GM19395 (cell line): Measurements from ENCODE around the gene APOL1.
"Not testable (repeated sequence)": the region's sequence is repeated elsewhere in the genome, so short reads cannot be mapped to it uniquely, and the experiment has no call there.

Experiments
- ATAC-seq: cut with Tn5 transposase; IDR thresholded peaks from one replicate; pipeline ENCODE4 v1.9.1; 2021; ENCODE audit warnings: mild to moderate bottlenecking, moderate library complexity; ENCODE audit not compliant: unreplicated experiment

APOL1 gene

DNA sequence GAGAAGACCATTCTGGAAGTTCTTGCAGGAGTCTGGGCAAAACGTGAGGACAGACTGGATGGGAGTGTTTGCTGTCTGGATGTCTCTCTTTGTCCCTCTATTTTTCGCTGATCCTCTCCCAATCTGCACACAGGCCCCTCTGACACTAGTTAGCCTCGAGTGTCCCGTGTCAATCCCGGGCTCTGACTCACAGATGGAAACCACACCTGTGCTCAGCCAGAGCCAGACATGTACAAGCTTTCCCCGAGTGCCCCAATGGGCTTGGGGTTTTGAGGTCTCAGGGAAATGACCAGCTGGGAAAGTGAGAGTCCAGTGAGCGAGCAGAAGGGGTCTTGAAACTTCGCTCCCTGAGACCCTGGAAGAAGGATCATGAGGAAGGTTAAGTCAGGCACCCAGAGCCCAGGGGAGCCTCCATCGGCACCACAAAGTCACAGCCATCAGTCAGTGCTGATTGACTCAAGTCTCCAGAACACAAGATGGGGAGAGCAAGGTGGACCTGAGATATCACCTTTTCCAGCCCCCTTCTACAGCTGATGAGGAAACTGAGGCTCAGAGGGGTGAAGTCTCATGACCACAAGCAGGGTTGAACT lies 27.5 kb upstream of the APOL1 start:
- ATAC-seq, result no peak

DNA sequence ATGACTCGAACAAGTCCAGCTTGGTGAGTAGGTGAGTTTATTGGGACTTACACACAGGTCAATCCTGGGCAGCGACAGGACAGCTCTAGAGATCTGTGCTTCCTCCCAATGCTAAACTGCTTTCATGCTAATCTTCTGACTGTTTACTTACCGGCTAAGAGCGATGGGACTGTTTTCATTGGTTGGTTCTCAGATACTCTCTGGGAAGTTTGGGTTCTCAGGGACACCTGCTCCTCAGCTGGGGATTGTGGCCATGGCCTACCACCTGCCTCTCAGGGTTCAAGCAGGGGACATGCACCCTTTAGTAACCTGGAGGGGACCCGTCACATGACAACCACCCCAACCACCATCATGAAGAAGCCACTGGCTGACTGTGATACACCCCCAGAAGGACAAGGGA lies 26.7 kb upstream of the APOL1 start:
- ATAC-seq, result no peak

DNA sequence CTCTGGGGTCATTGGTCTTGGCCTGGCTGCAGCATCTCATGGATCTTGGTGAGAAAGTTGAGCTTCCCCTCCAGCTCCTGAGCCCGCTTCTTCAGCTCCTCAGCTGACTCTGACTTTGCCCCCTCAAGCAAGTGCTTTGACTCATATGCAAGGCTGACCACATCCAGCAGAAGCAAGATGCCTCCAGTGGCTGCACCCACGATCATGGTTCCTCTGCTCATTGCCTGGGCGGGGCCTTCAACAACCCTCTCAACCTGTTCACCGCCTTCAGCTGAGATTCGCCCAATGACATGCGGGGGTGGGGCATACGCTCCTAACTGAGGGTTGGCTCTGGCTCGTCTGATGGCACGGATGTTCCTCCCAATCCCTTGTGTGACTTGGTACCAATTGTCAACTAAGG lies 25.5 kb upstream of the APOL1 start:
- no peak for ATAC-seq

DNA sequence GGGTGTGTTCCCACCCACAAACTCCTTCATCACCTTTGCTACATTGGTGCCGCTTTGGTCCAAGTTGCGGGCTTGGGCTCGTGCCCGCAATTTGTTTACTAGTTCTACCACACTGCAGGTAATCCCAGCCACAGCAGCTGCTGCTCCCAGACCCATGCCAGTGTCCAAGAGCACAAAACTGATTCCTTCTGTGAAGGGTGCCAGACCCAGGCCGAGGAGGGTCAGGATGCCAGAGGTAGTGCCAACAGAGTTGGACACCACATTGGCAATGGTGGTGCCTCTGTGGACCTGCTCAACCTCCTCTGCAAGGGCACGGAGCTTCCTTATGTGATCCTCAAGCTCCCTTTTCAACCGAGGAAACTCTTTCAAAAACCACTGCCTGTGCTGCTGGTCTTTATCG lies 25.1 kb upstream of the APOL1 start:
- ATAC-seq, result no peak

DNA sequence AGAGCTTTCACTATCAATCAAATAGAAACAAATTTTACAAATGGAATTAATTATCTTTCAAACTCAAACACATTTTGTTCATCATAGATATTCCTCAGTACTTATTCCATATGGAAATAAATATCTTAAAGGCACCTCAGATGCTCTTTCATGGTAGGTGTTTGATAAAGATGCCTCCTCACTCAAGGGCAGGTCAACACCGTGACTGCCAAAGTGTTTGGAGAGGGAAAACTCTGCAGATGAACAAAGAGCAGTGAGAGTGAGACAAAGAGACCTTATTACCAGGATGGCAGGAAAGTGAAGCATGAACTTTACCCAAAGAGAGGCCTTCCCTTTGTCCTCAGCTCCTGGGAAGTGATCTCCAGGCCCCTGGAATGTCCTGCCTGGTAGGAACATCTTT lies 24.6 kb upstream of the APOL1 start:
- not testable (repeated sequence) for ATAC-seq

DNA sequence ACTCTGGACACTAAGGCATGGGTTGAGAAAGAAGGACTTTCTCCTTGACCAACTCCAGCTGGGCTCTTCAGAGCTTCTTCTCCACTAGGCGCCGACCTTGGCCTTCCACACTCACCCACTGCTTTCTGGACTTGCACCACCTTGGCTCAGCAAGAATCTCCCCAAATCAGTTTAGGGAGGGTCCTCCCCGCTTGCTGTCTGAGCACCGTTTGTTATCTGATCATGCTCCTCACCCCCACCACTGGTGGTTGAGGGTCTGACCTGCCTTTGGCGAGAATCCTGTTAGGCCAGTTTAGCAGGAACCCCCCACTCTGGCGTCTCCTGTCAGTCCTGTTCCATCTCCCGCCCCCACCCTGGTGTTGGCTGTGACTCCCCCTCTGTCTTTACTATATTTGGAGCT lies 24.0 kb upstream of the APOL1 start:
- ATAC-seq, result no peak

DNA sequence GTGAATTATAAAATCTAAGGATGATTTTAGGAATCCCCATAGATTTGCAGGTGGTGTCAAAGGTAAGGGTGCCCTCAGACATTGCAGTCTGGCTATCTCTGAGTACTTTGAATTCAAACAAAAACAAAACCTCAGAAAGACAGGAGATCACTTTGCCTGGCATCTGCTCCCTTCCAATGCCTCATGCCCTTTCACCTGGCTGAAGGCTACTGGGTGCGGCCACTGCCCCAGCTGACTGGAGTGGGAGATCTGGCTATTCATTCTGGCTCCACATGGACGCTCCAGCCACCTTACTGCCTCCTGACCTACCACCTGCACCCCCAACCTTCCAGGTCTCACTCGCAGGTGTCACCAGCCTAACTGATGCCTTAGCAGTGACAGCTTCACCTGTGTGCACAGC lies 23.3 kb upstream of the APOL1 start:
- not testable (repeated sequence) for ATAC-seq

DNA sequence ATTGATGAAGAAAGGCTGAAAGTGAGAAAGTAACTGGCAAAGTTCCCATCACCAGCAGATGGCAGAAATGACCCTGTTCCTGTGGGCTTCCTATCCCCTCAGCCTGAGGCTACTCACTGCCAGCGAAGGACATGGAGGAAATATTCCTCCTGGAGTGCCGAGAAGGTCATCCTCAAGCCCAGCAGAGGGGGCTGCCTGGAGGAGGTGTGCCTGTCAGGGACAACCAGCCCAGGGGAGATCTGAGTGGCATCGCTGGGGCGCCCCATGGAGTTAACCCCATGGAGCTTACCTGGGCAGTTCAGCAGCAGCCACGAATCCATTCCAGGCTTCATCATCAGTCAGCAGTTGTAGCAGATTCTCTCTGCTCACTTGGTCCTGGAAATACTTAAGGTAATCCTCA lies 21.9 kb upstream of the APOL1 start:
- not testable (repeated sequence) for ATAC-seq

DNA sequence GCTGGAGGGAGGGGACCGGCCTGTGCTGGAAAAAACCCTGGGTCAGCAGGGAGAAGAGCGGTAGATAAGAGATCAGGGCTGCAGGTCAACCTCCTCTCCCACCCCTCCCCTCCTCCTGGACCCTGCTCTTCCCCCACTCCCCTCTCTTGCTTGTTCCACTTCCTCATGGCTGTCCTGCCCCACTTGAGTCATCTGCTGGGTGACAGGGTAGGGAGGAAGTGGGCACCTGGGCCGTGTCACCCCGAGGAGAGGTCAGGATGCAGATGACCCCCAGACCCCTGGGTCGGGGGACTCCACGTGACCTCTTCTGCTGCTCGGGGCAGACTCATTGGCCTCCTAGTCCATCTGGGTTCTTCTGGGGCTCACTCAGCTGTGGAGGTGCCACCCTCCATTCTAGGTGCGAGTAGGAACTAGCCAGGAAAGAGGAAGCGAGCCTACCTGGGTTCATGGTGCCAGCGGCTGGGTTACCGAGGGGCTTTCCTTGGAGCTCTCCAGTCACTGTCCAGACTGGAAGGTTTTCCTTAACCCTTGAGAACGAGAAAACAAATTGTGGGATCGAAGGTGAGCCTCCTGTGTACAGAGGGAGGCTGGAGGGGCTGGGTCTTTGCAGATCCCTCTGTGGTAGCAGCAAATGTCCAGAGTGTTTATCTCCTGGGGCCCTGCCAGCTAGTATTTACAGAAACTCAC lies 20.1 kb upstream of the APOL1 start:
- ATAC-seq, result no peak

DNA sequence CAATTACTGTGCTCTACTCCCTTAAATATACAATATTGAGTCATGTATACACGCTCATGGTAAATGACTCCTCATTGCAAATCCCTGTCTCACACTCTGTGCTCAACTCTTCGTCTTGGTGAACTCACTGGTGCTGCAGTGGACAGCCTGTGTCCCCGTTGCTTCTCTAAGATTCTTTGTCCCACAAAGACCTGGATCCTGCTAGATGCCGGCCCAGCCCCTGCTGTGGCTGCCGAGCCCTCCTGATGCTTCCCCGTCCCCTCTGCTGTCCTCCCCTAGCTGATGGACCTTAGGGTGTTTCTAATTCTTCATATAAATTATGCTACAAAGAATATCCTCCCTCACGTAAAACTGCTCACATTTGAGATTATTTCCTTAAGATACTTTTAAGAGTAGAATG lies 19.1 kb upstream of the APOL1 start:
- no peak for ATAC-seq

DNA sequence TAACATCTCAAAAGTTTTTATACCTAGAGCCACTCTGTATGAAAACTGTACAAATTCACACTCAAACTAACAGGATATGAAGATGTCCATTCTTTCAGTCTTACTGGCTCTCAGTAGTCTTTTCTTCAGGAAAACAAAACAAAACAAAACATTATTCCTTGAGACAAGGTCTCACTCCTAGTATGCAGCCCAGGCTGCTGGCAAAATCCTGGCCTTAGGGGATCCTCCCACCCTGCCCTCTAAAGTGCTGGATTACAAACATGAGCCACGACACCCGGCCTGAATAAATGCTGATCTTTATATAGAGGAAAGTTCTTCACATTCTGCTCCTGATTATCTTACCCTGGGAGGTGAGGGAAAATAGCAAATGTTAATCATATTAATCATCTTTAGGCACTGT lies 18.7 kb upstream of the APOL1 start:
- ATAC-seq, result no peak

DNA sequence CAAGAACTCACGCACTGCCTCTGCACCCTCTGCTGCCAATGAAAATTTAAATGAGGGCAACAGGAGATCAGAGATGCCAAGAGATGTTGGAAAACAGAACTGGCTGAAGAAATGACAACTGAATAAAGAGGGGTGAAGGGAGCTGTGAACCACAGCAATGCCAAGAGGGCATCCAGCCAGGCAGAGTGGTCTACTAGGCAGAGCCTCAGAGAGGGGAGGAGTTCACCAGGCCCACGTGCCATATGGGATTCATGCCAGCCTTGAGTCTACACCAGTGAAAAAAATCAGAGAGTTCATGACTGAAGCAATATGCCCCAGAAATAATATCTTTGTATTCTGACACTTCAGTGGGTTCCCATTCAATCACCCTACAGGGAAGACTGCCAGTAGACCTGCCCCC lies 18.0 kb upstream of the APOL1 start:
- no peak for ATAC-seq

DNA sequence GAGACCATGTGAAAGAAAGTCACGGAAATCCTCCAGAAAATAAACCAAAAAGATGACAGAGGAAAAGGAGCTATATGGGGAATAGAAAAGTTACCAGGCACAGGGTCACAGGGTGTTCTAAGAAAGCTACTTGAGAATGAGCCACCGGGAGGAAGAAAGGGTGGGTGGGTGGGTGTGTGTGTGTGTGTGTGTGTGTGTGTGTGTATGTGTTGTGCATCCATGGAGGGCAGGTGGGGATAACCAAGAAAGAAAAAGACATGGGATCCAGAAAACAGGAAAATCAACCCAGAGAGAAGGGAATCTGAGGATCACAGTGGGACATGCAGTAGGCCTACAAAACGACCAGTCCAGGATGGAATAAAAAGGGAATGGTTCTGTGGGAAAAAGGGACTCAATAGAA lies 17.3 kb upstream of the APOL1 start:
- no peak for ATAC-seq

DNA sequence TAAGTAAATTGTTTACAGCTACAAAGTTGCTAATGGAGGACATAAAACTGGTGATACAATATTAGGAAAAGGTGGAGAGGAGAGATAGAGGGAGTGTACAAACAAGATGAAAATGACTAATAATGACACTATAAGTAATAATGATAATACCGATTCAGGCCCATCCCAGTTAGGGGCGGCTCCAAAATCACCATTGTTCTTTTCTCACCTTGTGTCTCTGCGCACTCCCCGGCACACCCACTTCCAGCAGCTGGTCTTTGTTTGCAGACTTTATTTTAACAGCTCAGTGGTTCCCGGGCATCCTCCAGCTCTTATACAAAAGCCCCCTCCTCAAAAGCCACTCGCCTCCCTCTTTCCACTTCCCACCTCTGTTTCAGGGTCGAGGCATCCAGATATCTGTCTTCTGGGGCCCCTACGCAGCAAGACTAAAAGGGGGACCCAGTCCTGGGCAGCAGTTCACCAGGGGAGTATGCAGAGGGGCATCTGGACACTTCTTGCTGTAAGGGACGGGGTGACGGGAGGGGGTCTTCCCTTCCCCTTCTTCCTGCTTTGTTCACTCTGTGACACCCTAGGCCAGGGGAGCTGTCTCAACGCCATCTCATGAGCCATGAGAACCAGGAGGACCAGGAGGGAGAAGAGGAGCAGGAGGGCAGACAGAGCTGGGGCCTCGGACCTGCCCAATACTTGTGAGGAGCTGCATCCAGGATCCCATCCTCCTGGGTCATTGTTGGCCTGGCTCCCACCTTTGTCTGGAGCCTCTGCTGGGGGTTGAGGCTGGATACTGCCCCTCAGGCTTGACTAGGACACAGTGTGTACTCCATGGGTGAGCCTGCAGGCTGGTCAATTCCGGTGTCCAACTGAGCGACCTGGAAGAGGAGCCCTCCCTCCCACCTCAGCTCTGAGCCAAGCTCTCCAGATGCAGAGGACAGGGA lies 16.3 kb upstream of the APOL1 start:
- ATAC-seq, result no peak

DNA sequence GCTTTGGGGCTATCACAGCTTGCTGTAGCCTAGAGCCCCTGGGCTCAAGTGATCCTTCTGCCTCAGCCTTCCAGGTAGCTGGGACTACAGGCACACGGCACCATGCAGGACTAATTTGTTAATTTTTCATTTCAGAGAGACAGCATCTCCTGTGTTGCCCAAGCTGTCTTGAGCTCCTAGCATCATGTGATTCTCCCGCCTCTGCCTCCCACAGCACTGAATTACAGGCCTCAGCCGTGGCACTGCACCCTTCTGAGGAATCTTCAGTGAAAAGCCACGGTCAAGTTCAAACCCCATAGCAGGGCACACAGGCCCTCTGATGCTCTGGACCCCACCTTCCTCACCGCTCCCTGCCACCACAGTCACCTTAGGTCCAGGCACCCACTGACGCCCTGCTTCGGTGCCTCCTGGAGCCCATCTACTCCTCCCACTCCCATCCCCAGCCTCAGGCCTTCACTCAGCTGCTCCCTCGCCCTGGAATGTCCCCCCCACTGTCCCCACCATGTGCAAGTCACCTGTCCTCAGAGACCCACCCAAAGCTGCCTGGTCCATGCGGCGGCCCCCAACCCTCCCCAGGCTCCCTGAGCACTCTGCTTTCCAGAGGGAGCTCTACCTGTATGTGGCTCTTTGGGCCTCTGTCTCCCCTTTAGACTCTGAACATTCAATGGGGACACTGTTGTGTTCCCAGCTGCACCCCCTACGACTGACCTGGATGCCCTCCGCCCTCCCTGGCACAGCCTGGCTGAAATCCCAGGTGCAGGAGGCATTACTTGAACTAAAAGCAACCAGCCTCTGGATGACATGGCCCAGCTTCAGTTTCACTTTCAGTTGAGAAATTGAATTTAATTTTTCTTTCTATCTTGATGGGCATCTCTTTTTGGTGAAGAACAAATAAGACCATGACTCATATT lies 15.2 kb upstream of the APOL1 start:
- no peak for ATAC-seq

DNA sequence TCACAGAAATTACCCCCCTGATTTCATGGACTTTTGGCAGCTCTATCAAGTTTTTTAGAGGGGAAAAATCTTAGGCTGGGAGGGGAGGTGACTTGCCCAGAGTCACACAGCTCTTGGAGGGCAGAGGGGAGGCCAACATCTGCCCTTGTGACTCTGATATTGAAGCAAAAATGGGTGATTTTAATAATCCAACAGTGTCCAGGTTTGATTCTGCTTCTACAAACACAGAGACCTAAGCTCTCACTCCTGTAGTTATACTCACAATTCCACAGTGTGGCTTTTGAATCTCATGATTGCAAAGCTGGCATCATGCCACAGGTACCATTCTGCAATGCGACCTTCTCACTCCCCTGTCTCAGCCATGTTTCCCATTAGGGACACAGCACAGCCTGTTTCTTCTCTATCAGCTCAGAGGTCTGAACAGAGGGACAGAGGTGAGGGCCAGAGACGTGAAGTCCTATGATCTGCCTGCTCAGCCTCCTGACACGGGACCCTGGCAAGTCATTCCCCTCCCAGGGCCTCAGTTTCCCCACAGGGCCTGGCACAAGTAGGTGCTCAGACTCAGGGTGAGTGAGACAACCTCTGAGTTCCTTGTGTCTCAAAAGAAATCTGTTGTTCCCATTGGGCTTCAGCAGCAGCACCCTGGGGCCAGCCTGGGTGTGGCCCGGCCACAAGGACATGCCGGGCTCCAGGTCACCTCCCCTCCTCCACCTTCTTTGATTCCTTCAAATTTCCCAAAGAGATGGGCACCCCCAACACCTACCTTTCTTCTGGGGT lies 14.4 kb upstream of the APOL1 start:
- ATAC-seq, result peak; percentile 13

DNA sequence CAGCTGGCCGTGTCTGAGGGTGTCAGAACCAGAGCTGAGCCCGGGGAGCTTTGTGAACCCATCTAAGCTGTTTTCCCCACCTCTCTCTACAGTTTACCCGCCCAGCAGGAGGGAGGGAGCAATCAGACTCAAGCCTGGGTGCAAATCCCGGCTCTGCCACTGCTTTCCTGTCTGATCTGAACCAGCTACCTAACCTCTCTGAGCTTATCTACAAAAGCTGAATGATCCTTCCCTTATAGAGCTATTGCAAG lies 13.9 kb upstream of the APOL1 start:
- peak; percentile 17 for ATAC-seq

DNA sequence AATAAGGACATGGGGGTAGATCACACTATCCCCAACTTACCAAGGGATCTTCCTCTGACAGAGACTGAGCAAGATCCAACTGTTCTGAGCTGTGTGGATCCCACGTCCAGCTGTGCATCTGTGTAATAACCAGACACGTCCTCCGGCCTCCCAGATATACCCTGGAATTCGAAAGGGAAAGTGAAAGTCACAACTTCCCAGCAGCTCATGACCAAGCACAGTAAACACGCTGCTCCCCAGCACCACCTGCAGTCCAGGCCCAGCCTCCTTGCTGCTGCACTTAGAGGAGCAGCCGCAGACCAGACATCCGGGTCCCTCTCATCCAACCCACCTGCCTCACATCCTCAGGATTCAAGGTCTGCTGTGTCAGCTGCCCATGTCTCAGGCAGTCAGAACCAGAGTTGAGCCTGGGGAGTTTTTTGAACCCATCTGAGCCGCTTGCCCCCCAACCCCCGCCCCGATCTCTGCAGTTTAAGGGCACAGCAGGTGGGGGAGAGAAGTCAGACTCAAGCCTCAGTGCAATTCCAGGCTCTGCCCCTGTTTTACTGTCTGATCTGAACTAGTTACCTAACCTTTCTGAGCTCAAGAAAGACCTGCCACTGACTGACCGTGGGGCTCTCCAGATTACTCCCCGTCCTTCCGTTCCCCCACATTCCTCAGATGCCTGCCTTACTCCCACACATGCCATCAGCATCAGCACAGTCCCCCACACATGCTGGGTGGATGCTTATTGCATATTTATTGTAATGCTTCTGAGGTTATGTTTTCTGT lies 13.3 kb upstream of the APOL1 start, which contains the start of gene APOL2:
TSS of gene APOL2 (minus strand) at position 127 of the 771 bp plus-strand sequence. CDS start 6,365 bp downstream, outside the sequence.
- peak; percentile 87 for ATAC-seq

DNA sequence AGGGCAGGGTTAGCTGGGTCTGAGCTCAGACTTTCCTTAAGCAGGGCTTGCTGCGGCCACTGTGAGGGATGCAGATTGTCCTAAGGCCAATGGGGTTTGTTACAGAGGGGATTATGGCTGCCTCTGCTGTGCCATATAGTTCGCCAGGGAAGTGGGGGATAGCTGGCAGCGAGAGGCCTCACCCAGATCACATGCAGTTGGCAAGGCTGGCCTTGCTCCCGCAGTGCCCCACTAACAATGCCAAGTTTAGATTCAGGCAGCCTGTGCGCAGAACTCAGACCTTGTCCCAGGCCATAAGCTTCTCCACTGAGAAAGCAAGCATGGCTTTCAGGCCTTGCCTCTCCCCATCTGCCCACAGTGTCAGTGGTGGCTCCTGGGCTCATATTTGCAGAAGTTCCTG lies 8.9 kb upstream of the APOL1 start:
- ATAC-seq, result no peak
